Stimulated activated CD4-positive, alpha-beta T cell treated with anti-CD3 and anti-CD28 coated beads, Interleukin-4, amount 100 ng/mL, for 1 hour (primary cell): ENCODE results near the gene FADD.
"Not testable (repeated sequence)": the region's sequence is repeated elsewhere in the genome, so short reads cannot be mapped to it uniquely, and the experiment has no call there.

Experiments used
- DNase-seq: peaks from one replicate; pipeline ENCODE4 v3.0.0-alpha.2; 2020

The FADD gene

DNA sequence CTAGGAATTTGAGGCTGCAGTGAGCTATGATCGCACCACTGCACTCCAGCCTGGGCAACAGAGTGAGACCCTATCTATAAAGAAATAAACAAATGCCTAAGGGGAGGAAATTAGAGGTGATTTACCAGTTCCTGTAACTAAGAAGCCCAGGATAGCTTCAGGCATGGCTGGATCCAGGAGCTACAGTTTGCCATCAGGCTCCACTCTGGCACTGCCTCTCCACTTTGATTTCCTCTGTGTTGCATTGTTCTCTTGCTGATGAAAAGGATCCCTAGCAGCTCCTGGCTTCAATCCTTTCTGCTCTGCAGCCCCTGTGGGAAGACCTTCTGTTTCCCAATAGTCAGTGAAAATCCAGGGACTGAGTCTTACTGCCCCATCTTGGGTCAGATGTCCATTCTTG, 20.1 kb upstream of the FADD start:
- no peak for DNase-seq

DNA sequence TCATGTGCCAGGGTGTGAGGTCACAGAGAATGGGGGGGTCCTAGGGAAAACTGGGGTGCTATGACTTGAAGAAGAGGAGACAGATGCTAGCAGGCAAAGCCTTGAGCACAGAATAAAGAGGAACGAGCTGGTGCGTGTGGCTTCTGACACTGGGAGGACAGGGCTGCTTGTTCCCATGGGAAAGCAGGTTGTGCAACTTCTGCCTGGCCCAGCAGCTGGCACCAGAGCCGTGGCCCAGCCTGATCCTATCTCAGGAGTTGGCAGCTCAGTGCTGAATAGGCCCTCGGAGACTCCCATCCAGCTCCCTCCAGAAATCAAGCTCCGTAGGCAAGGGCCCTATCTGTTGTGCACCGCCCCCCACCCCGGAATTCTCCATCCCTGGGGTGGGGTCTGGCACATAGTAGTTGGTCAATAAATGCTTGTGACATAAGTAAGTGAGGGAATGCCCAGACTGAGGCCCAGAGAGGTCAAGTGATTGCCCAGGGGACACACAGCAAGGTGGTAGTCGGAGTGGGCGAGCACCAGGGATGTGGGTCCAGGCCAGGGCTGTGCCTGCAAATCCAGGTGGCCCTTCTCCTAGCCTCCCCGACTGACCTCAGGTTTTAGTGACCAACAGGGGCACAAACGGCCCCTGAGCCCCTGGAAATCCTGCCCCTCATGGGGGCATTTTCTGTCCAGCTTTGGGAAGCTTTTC, 19.5 kb upstream of the FADD start:
- no peak for DNase-seq

DNA sequence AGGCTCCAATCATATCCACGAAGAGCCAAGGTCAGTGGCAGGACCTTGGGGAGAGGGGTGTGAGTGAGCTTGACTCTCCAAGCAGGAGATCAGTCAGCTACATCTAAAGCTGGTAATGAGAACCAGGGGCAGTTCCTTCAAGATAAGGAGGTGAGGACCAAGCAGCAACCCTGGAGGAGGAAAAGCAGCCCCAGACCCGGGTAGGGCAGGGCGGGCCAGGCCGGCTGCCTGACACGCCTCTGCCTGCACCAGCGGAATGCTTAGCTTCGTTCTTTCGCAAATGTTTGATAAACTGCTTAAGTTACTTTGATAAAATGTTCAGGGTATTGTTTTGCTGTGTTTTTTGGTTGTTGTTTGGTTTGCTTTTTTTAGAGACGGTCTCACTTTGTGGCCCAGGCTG, 18.7 kb upstream of the FADD start:
- no peak for DNase-seq

DNA sequence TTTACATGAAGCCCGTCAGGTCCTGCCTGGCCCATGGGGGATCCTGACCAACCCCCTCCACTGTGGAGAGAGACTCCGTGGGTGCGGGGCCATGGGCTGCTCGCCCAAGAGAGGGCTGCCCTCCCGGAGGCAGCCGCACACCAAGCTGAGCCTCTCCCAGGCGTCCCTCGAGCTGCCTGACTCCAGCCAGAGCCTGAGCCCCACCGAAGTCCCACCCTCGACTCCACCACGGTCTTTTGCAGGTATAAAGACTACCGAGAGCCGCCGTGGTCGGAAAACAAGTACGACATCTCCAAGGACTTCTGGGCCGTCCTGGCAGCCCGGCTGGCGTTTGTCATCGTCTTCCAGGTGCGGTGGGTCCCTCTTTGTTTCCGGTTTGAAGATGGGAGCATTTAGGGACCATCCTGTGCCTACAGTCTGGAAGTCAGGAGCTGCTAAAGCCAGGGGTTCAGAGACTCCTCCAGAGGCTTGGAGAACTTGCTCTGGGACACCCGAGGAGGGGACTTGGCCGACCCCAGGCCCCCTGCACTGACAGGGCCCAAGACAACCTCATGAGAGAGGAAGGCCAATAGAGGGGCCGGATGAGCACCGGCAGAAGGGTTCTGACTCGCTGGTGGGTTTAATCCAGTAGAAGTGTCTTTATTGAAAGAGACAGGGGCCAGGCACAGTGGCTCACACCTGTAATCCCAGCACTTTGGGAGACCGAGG, 17.6 kb upstream of the FADD start:
- DNase-seq: no peak

DNA sequence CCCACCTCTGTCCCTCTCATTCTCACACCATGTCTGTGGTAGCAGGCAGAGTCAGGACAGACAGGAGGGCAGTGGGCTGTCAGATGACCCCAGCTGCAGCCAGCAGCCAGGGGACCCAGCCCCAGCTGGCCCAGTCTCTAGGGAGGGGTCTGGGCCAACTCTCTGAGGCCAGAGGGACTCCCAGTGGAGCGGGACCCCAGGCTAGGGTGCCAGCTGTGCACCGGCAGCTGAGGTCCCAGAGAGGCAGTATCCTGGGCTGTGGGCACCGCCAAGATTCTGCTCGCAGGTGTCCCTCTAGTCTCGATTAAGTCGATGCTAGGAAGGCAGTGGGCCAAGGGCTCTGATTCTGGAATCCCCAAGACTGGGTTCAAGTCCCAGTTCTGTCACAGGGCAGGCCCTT, 16.7 kb upstream of the FADD start:
- no peak for DNase-seq

DNA sequence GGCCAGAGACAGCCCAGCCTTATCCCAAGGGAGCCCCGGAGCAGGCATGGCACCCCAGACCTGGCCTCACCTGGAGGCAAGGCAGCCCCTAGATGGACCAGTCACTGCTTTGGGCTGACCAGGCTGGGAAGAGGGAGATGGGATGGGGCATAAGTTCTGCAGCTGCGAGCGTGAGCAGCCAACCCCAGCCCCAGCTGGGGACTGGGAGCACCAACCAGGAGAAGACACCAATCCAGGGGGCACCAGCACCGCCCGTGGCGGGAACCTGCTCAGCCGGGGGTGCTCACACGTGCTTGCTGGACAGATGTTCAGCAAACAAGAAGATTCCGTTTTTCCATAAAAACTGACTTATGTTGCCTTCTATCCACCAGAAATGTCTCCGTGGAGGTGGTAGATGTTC, 16.2 kb upstream of the FADD start:
- DNase-seq: no peak

DNA sequence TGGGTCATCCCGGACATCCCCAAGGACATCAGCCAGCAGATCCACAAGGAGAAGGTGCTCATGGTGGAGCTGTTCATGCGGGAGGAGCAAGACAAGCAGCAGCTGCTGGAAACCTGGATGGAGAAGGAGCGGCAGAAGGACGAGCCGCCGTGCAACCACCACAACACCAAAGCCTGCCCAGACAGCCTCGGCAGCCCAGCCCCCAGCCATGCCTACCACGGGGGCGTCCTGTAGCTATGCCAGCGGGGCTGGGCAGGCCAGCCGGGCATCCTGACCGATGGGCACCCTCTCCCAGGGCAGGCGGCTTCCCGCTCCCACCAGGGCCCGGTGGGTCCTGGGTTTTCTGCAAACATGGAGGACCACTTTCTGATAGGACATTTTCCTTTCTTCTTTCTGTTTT, 15.3 kb upstream of the FADD start:
- DNase-seq: no peak

DNA sequence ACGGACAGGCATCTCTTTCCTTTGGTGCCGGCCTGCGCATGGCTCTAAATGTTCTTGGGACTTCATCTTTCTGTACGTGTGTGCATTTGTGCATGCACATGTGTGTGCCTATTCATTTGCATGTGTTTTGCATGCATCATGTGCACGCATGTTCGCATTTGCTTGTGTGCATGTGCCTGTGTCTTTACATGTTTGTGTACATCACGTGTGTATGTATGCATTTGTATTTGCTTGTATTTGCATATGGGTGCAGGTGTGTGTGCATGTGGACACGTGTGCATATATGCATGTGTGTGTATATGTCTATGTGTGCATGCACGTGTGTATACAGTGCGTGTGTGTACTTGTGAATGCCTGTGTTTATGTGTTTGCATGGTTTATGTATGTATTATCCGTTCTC, 13.5 kb upstream of the FADD start:
- no peak for DNase-seq

DNA sequence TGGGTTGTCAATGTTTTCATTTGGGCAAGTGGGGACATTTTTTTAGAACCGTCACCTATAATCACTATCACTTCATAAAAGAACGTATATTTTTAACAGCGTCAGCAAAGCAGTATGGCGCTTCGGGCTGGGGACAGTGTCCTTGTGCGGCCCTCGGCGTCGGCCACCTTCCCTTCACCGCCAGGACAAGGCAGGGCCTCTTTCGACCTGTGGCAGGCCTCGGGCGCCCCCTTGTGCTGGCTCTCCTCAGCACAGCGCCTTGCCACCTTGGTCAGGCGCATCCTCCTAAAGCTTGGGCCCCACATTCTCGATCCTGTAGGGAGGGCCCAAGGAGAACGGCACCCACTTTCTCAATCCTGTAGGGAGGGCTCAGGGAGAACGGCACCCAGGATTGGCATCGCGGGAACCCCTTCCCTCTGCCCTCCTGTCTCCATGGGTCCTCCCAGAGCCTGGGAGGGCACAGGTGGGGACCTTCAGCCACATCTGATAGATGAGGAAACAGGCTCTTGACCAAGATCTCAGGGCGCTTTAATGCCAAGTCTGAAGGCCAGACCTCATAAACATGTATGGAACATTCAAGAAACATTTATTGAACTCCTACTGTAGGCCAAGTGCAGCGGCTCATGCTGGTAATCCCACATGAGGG, 11.5 kb upstream of the FADD start:
- peak; percentile 58 for DNase-seq

DNA sequence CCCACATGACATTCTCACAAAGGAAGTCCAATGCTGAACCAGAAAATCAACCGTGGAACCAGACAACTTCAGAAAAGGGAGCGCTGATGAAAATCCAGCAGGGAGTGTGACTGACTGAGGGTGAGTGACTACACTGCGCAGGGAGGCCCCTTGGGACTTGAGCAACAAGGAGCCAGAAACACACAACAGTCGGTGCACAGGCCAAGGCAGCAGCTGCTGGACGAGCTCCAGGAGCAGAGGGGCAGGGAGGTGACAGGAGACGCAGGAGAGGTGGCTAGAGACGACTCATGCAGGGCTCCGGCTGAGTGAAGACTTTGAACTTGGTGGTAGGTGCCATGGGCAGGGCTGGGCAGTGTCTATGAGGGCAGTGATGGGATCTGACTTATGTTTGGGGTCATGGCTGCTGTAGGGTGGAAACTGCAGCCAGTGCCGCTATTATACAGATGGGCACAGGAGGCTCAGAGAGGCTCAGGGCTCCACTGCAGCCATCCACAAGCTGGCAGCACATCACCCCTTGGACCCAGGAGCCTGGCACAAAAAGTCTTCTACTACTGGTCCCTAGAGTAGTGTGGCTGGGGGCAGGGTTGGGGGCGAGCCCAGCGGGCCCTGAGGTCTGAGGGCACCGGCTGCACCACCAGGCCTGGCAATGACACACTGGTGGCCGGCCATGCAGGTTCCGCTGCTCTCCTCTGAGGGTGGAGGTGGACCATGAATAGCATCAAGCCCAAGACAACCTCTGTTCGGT, 10.3 kb upstream of the FADD start:
- no peak for DNase-seq

DNA sequence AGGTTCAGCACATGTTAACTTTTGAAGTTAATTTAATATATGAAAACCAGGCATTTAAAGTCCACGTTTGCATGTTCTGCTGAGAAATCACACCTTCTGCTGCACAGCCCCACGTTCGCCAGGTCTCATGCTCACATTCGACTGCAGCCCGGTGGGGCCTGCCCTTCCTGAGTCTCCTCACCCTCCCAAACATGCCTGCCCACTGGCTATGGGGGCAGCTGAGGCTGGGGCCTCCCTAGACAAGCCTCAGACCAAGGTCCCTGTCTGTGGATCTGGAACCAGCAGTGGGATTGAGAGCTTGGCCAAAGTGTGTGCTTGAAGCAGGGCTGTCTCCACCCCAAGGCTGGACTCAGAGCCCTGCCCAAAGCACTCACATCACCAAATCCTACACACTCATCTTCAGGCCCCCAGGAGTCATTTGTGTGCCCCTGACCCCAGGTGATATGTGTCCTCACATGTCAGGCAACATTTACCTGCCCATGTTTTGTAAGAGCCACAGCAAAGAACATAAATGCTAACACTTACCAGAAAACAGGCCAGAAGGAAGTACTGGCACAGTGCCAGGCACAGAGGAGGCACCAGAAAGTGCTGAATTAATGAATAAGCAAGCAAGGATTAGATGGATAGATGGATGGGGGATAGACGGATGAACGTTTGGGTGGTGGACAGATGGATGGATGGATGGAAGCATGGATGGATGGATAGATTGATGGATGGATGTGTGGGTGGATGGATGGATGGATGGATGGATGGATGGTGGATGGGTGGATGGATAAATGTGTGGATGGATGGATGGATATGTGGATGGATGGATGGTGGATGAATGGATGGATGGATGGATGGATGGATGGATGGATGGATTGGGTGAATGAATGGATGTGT, 9.4 kb upstream of the FADD start:
- DNase-seq: no peak

DNA sequence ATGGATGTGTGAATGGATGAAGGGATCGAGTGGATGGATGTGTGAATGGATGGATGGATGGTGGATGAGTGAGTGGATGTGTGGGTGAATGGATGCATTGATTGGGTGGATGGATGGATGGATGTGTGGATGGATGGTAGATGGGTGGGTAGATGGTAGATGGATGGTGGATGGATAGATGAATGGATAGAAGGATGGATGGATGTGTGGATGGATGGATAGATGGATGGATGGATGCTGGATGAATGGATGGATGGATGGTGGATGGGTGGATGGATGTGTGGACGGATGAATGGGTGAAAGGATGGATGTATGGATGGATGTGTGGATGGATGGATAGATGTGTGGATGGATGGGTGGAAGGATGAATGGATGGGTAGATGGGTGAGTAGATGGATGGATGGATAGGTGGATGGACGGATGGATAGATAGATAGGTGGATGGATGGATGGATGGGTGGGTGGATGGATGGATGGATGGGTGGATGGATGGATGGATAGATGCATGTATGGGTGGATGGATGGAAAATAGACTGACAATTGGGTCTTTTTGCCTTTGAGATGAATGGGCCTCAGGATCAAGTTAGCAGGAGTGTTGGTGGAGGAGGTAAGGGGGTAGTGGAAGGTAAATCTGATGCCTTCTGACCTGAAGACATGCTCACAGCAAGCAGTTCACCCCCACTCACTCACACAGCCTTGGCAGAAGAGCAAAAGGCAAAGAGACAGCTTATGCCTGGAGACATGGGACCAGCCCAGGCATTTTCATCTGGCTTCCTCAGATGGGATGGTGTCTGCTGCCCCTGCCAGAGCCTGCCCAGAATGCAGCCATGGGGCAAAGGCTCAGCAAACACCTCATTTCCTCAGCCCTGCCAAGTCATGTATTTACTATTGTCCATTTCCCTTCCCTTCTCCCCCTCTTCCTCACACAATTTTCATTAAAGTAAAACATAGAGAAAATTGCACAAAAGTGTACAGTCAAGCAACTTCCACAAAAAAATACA, 8.0 kb upstream of the FADD start:
- no peak for DNase-seq

DNA sequence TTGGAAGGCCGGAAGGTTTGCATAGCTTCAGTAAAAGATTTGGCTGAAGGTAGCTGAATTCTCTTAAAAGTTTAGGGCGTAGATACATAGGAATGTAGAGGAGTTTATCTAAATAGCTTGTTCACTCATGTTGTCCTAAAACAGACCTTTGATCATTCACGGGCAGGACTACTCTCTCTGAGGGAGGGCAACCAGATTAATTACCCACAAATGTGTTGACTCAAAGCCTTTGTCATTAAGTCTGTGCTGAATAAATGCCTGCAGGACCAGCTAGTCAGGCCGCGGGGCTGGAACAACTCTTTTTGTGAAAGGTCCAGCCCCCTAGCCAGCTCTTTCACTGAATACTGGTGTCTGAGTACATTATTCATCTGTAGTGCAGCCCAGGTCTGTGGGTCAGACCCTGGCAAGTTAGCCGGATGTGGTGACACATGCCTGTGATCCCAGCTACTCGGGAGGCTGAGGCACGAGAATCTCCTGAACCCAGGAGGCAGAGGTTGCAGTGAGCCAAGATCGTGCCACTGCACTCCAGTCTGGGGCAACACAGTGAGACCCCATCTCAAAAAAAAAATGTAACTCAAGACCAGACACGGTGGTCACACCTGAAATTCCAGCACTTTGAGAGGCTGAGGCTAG, 2.8 kb upstream of the FADD start:
- DNase-seq: no peak

DNA sequence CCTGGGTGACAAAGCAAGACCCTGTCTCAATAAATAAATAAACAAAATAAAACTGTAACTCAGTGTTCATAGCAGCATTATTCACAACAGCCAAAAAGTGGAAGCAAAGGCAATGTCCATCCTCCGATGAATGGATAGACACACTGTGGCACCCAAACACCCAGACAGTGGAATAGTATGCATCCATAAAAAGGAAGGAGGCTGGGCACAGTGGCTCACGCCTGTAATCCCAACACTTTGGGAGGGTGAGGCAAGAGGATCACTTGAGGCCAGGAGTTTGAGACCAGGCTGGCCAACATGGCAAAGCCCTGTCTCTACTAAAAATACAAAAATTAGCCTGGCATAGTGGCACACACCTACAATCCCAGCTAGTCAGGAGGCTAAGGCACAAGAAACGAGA, 2.0 kb upstream of the FADD start:
- not testable (repeated sequence) for DNase-seq

DNA sequence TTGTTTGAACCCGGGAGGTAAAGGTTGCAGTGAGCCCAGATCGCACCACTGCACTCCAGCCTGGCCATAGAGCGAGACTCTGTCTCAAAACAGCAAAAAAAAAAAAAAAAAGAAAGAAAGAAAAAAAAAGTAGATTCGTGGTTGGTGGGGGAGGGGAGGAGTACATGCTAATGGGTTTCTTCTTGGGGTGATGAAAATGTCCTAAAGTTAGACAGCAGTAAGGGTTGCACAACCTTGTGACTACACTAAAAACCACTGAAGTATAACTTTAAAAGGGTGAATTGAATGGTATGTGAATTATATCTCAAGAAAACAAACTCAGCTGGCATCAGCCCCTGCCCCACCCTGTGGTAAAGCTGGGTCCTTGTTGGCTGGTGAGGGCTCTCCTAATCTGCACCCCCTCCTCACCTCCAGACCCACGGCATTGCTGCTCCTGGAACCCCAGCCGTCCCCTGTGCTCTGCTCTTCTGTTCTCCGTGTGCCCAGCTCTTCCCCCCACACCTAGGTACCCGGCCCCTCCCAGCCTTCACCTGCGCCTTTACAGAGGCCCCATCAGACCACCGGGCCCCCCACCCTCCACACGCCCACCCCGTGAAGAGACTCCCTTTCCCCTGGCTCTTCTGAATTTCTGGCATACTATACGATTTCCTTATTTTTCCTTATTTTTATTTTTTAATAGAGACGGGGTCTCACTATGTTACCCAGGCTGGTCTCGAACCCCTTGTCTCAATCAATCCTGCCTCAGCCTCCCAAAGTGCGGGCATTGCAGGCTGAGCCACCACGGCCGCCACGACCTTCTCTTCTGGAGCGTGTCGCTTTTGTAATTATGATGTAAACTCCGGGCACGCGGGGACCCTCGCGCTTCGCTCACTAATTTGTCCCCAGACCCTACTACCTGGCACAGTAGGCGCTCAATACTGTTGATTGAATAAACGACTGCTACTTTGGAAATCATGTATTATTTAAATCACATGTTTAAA, 924 bp upstream of the FADD start:
- DNase-seq: no peak

DNA sequence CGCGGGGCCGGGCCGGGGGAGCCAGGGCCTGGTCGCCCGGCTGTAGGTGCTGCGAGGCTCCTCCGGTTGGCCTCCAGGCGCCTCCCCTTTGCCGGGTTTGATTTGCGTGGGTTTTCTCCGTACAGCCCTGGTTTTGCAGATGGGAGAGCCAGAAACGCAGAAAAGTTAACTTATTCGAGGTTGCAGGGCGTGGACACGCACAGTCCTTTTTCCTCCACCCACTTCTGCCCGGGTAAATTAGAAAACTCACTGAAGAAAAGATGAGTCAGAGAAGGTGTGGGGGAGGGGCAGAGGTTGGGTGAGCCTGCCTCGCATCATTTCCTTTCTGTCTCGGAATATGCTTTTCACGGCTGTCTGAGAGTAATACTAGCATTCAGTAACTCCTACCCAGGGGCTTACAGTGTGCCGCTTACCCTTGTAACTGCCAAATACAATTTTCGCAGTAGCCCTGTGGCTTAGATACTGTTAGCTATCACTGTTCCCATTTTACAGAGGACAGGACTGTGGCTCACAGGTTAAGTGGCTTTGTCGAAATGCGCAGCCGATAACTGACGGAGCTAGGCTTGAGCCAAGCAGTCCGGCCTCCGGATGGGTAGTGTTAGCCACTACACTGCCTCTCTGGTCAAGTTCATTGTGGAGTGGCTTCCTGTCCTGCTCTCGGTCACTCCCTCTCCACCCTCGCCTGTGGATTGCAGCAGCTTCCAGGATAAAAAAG, 812 bp downstream of the FADD start:
- DNase-seq: peak; percentile 83

DNA sequence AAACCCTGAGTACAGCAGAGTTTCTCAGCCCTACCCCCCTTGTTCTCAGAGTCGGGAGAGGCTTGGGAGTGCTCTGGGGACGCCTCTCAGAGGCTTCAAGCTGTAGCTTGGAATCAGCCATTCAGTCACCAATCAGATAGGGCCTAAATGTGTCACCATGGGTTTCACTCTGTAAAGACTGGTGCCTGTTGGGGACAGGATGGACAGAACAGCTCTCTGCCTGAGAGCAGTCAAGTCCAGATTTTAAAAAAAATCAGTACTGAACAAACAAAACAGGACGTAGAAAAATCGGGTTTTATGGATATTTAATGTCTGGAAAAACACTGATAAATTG, 1.3 kb downstream of the FADD start:
- no peak for DNase-seq

DNA sequence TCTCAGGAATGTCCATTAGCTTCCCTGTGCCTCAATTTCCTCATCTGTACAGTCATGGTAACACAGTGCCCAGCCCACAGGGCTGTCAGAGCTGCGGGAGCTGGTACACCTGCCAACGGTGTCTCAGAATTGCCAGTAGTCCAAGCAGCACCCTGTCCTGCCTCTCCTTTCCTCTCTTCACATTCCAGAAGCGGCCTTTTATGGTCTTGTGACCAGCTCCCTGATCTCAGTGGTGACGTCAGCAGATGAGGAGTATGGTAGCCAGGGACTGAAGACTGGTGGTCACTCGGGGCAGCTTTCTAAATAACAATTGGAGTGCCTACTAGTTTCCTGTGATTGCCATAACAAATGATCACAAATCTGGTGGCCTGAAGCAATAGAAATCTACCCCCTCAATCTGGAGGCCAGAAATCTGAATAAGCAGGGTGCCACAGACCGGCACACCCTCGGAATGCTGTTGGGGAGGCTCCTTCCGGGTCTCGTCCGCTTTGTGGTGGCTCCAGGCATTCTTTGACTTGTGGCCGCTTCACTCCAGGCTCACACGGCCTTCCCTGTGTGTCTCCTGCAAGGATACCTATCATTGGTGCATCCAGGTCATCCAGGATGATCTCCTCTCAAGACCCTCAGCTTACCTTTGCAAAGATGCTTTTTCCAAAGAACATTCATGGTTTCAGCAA, 2.1 kb downstream of the FADD start:
- no peak for DNase-seq
